T-helper 2 cell treated with Interferon-gamma antibody and Interleukin-4, amounts not matched to agents 100 ng/mL and 5 ng/mL, for 36 hours (primary cell): ENCODE data around the gene INTS7. TPM values are rescaled to one million over a fixed set of nuclear protein-coding genes. Genes with fewer than 3 reads are reported as not detected.

Experiments
- intact Hi-C: fragments of 100-400 bp; cut with micrococcal nuclease; formaldehyde crosslinking; loops from one replicate; pipeline ENCODE4 v1.15.1; 2023
- total RNA-seq: library from RNA; stranded (reverse); gene quantifications from 2 replicates; pipeline ENCODE4 v1.2.3, GENCODE V29; 2022

INTS7 gene, protein sequence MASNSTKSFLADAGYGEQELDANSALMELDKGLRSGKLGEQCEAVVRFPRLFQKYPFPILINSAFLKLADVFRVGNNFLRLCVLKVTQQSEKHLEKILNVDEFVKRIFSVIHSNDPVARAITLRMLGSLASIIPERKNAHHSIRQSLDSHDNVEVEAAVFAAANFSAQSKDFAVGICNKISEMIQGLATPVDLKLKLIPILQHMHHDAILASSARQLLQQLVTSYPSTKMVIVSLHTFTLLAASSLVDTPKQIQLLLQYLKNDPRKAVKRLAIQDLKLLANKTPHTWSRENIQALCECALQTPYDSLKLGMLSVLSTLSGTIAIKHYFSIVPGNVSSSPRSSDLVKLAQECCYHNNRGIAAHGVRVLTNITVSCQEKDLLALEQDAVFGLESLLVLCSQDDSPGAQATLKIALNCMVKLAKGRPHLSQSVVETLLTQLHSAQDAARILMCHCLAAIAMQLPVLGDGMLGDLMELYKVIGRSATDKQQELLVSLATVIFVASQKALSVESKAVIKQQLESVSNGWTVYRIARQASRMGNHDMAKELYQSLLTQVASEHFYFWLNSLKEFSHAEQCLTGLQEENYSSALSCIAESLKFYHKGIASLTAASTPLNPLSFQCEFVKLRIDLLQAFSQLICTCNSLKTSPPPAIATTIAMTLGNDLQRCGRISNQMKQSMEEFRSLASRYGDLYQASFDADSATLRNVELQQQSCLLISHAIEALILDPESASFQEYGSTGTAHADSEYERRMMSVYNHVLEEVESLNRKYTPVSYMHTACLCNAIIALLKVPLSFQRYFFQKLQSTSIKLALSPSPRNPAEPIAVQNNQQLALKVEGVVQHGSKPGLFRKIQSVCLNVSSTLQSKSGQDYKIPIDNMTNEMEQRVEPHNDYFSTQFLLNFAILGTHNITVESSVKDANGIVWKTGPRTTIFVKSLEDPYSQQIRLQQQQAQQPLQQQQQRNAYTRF
- 41.3 and 41.7 TPM in 2 replicates for total RNA-seq

DNA sequence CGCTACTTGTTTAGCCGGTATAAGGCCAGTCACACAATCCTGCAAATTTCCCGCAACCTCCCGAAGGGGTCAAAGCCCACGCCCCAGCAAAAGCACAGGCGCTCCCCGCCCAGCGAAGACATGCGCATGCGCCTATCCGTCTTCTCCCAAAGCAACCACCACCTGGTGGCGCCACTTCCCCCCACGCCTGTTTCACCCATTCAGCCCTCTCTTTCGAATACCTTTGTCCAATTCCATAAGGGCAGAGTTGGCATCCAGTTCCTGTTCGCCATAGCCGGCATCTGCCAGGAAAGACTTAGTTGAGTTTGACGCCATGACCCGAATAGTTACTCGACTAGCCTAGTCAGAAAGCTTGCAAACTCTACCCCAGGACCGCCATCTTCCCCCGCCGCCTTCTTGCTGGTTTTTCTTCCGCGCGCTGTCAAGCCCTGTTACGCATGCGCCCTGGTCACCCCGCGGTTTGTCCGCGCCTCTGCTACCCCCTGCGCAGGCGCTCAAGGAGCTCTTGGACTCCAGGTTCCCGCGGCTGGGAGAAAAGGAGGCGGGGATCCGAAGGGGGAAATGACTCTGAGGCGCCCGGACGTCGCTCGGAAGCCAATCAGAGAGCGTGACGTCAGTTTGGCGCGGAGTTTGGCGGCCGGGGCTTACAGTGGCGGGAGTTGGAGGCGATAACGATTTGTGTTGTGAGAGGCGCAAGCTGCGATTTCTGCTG is at the start of gene INTS7, which contains the start of gene DTL:
TSS of gene INTS7 (minus strand) at position 435 of the 712 bp plus-strand sequence. CDS start at position 315, 120 bp downstream.
TSS of gene DTL (plus strand) at position 626 of the 712 bp plus-strand sequence. CDS start 143 bp downstream, outside the sequence.
- intact Hi-C loops, result loop anchor here (1.0 to 10.0 kb wide), 12 partner anchors 28 to 713 kb away; partner anchors contain the start of genes ATF3, LPGAT1, NEK2 and PACC1

DNA sequence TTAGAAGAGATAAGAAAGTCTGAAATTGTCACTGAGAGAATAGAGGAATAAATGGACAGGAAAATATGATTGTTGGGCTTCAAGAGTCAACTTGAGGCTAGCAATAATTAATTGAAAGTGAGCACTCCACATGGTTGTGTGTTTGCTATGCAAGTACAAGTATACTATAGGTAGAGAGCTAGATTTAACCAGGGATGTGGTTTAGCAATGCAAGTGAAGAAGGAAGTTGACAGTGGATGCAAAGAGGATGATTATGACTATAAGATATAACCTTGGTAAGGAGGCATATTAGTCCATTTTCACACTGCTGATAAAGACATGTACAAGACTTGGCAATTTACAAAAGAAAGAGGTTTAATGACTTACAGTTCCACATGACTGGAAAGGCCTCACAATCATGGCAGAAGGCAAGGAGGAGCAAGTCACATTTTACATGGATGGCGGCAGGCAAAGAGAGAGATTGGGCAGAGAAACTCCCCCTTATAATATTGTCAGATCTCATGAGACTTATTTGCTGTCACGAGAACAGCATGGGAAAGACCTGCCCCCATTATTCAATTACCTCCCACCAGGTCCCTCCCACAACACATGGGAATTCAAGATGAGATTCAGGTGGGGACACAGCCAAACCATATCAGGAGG is 47.5 kb upstream of the INTS7 start:
- intact Hi-C loops, result no loop called here

DNA sequence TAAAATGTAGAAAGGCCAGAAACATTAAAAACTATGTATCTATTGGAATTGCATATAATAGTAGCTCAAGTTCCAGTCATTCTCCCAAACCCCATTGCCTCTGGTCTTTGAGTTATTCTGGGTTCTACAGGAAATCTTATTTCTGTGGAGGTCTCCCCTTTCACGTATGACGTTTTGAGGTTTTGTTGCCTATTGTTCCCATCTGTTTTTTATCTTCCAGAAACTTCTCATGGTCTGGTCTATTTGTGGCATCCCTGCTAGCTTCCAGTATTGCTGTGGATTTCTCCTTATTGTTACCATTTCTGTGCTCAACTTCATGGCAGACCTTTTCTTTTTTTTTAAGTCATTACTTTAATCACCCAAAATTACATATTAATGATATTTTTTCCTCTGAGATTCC is 43.5 kb upstream of the INTS7 start:
- intact Hi-C loops, result no loop called here

DNA sequence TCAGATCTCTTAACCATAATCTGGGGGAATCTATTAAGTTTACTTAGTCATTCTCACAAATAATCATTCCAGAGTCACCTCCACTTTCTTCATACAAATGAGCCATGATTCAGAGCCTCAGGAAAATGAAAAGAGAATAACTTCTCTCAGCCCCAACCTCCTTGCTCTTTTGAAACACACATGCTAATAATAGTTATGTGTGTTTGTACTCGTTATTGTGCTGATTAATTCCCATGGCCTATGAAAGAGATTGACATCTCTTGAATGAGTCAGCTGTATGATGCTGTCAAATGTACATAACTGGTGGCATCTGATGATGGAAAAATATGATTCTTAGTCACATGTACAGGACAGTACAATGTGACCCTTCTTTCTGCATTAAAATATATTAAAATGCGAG is 41.7 kb upstream of the INTS7 start:
- intact Hi-C loops, result no loop called here

DNA sequence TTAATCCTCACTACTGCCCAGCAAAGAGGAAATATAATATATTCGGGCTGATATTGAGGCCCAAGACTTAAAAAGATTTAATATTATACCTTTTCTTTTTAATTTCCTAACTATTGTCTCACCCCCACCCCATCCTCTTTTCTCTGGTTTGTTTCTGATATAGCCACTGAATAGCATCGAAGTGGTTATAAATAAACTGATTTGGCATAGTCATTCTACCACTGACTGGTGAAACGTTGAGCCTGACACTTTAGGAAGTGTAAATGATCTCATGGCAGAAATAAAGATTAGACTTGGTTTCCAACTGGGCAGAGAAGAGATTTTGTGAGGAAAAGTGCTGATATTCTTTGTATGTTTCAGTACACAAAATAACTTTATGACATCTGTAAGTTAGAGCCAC is 39.5 kb upstream of the INTS7 start:
- intact Hi-C loops, result no loop called here

DNA sequence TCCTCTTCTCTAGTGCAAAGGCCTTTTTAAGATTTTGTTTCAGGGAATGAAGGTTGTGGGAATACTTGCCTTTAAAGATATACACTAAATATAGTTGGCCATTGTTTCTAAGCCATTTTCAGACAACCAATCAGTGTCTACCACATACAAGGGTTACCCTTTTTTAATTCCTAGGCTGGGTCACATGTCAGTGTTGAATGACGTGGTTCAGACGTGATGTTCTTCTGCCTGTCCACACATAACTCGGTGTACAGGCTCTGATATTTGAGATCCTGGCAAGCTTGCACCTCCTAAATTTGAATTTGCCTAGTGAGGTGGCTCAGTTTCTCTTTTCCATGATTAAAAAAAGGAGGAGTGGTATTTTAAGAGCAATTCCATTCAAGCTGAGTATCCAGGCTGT is 39.0 kb upstream of the INTS7 start:
- intact Hi-C loops, result no loop called here

DNA sequence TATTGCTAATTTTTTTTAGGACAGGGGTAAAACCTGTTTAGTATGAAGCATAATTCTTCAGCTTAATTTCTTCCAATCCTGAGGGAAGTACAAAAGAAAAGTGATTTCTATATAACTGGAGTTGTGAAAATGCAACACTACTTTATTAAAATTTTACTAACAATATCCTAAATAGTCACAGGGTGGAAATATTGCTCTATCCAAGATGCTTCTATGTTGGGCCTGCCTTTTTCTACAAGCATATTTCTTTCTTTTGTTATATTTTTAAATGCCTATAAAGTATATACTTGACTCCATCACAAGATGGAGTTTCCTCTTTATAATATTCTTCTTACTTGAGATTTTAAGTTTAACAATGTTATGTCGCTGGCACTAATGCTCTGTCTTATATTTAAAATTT is 38.1 kb upstream of the INTS7 start:
- intact Hi-C loops, result no loop called here

DNA sequence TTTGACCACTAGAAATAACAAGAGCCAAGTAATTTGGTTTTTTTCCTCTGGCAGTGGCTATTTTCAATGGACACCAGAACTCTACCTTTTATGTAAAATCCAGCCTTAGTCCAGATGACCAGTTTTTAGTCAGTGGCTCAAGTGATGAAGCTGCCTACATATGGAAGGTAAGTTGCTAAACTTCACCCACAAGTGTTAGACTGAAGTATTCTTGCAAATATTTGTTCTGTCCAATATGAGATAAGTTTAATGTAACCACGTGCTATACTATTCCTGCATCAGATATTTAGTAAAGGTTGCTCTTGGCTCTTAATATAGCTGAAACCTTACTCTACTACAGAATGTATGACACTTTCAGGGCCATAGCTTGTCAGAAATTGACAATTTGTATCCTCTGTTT is 36.7 kb upstream of the INTS7 start:
- intact Hi-C loops, result no loop called here

DNA sequence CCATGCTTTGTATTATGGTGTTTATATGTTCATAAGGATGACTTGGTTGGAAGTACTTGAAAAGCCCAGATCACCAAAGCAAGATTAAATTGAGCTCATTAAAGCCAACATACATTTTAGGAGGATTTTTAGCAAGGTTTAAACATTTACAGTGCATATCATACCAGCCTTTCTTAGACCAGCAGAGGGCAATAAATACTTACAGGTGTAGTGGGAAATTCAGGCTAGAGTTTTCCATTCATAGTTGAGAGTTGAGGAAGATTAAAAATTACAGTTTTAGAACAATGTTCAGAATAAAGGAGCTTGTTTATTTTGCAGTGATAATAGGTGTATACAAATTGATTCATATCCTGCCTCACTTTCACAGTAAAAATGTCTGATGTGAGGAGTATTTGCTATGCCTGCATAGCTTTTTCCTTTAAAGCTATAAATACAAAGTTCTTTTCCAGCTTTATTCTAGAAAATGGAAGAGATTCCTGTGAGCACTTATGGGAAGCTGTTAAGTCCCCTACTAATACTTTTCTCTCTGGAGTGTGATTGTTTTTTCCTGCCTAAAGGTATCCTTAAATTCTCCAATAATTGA is 35.5 kb upstream of the INTS7 start:
- intact Hi-C loops, result loop anchor here (1.0 to 2.0 kb wide), 2 partner anchors 220 to 297 kb away; no protein-coding TSS in a partner anchor

DNA sequence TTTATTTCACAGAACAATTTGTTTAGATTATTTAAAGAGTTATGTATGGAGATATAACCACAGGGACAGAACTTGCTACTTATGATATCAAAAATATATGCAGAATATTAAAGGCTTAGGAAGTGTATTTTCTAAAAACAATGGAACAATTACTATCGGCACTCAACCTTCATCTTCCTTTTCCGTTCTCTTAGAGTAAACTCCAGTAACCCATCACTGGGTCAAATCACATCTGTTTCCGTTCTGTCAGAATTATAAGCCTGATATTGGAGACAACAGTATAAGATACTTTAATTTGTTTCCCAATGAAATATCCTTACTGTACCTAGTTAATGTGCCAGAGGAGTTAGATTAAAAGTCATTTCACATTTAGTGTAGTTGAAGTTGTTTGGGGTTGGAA is 32.4 kb upstream of the INTS7 start:
- intact Hi-C loops, result no loop called here

DNA sequence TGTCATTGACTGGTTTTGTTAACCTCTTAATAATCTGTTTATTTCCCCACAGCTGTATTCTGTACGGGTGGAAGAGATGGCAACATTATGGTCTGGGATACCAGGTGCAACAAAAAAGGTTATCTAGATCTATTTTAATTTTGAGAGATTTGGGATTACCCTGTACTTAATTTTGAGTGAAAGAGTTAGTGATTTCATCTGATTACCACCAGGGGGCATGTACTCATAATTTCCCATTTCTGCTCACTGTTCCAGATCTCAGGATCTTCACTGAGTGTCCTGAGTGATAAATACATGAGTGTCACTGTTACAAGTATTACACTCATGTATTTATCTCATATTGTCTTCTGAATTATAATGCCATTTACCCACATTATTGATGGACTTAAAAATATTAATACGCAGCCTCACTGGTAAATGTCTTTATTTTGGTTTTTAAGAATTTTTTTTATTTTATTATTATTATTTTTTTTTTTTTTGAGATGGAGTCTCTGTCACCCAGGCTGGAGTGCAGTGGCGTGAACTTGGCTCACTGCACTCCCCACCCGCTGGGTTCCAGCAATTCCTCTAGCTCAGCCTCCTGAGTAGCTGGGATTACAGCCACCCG is 27.6 kb upstream of the INTS7 start:
- intact Hi-C loops, result loop anchor here (2.0 kb wide), 4 partner anchors 28 to 394 kb away; partner anchors contain the start of genes DTL and INTS7

DNA sequence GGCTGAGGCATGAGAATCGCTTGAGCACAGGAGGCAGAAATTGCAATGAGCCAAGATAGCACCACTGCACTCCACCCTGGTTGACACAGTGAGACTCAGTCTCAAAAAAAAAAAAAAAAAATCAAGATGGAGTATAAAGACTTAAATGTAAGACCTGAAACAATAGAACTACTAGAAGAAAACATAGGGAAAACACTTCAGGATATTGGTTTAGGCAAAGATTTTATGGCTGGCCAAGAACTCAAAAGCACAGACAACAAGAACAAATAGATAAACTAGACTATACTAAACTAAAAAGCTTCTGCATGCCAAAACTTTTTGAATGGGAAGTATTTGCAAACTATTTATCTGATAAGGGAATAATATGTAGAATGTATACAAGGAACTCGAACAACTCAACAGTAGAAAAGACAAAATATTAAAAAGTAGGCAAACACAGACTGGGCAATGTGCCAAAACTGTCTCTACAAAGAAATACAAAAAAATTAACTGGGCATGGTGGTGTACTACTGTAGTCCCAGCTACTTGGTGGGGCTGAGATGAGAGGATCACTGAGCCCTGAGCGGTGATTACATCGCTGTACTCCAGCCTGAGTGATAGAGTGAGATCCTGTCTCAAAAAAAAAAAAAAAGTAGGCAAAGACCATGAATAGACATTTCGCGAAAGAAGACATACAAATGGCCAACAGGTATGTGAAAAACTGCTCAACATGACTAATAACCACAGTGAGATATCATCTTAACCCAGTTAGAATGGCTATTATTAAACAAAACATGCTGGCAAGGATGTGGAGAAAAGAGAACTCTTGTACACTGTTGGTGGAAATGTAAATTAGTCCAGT is 25.5 kb upstream of the INTS7 start:
- intact Hi-C loops, result no loop called here

DNA sequence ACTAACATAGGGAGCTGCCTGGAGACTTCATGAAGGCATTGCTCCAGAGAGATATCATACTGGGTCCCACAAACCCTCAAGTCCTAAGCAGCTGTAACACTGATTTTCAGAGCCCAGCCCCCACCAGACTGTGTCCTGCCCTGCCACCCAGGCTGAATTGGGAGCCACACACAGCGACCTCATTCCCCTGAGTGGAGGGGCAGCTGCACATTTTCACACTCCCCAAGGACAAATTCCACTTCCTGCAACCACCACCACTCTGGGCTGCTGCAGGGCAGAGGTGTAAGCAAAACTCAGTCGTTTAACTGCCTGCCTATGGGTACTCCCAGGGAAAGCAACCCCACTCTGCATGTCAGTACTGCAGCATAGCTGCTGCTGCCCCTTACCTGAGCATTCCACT is 20.0 kb upstream of the INTS7 start:
- intact Hi-C loops, result no loop called here

DNA sequence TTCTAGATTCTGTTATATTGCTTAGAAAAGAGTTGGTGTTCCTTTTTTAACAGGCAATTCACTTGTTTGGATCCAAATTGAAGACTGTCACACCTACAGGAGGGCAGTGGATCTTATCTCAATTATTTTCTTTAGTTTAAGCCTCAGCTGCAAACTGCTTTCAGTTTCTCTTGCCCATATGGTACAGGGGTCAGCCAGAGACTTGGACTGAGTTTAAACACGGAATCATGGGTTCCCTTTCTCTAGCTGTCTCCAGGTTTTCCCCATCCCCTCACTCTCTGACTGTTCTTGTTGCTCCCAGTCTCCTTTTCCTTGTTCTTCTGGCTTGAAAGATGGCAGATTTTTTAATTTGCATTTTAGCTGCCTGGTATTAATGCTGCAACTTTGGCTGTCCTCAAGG is 18.6 kb upstream of the INTS7 start:
- intact Hi-C loops, result no loop called here

DNA sequence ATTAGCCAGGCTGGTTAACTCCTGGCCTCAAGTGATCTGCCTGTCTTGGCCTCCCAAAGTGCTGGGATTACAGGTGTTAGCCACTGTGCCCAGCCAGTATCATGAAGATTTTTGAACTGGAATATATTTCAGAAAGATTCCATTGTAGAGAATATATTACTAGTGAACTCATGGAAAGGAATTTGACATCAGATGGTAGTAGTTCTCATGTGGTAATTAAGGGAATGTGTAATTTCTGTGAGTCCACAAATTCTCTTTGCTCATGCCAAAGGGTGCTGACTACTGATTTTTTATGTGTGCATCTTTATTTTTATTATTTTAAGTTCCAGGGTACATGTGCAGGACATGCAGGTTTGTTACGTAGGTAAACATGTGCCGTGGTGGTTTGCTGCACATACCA is 10.6 kb upstream of the INTS7 start:
- intact Hi-C loops, result no loop called here

DNA sequence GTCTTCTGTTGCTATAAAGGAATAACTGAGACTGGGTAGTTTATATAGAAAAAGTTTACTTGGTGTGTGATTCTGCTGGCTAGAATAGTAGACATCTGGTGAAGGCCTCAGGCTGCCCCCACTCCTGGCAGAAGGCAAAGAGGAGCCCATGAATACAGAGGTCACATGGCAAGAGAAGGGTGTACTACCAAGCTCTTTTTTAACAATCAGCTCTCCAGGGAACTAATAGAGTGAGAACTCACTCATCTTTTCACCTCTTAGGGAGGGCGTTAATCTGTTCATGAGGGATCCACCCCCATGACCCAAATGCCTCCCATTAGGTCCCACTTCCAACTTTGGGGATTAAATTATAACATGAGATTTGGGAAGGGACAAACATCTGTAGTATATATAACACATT is 9.5 kb upstream of the INTS7 start:
- intact Hi-C loops, result no loop called here

DNA sequence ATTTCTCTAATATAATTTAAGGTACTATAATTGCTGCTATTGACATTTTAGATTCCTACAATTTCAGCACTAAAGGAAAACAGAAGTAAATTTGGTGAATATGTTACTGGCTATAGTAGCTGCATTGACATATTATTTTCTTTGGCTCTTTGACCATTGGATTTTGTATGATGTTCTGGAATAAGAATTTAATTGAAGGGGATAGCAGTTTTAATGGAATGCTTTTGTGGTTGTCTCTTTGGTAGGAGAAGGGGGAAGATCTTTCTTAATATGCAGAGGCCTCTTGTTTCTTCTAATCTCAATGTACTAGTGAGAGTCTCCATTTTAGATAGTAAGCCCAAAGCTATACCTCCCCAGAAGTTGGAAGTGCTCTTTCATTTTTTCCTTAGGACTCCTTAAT is 7.1 kb upstream of the INTS7 start:
- intact Hi-C loops, result no loop called here

DNA sequence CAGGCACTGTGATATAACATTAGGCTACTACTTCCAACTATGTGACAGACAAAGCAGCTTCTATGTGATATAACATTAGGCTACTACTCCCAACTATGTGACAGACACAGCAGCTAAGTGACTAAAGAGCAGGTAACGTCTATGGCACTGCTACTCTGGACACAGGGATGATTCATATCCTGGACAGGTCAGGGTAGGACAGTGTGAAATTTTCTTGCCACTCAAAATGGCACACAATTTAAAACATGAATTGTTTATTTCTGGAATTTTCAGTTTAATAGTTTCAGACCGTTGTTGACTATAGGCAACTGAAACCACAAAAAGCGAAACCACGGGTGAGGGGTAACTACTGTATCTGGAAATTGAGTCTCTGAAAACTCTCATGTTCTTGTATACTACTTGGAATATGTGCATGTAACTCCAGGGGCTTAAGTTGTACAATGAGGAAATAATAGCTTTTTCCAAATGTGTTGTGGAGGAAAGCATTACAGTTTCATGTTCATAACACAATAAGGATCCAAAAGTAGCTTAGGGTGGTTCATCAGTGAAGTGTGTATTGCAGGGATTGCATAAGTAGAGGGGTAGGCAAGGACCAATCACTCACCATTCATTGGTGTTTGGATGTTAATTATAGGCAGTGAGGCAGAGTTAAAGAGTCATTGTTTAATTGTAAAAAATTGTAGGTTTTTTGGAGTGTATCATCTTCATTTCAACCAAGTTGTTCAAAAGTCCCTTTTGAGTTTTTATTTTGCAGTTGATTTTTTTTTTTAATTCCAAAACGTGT is 5.5 kb upstream of the INTS7 start:
- intact Hi-C loops, result no loop called here
